OCI-LY7 (cell line): ENCODE measurements around the gene DDX11. TPM values are rescaled to one million over a fixed set of nuclear protein-coding genes. Genes with fewer than 3 reads are reported as not detected.
"Not testable (repeated sequence)": the region's sequence is repeated elsewhere in the genome, so short reads cannot be mapped to it uniquely, and the experiment has no call there.

Source experiments
- Bru-seq: library from RNA; stranded (reverse); fragments of 400-500 nt; gene quantifications from one replicate; lab custom pipeline; 2021; lab: Mats Ljungman, UMichigan
- BruChase-seq, 2 experiments: library from RNA; stranded (reverse); fragments of 400-500 nt; gene quantifications; one replicate each; lab custom pipeline; 2021; lab: Mats Ljungman, UMichigan
- BruUV-seq: library from RNA; stranded (reverse); fragments of 400-500 nt; replicated peaks from 2 replicates; lab custom pipeline; 2021; lab: Mats Ljungman, UMichigan
- CTCF ChIA-PET: fragments of 300-600 bp; sonication (Branson Sonifier 250); formaldehyde crosslinking; loops from one replicate; lab custom pipeline; 2022; ENCODE audit warnings: antibody characterized with exemption; ENCODE audit not compliant: unreplicated experiment; lab: Charles Lee
- POLR2A ChIA-PET: fragments of 300-600 bp; sonication (Branson Sonifier 250); formaldehyde crosslinking; loops from one replicate; lab custom pipeline; 2022; ENCODE audit warnings: antibody characterized with exemption; lab: Charles Lee
- DNase-seq: peaks from one replicate; pipeline ENCODE4 v3.0.0-alpha.2; 2015; ENCODE audit warnings: low spot score
- H2AFZ ChIP-seq: fragments of 200-600 bp; sonication (generic), shearing (Covaris generic); 2 replicates; pipeline ENCODE4 v1.6.1; 2014; ENCODE audit warnings: mild to moderate bottlenecking, antibody characterized with exemption, low read length, moderate library complexity
- H3K27ac ChIP-seq: fragments of 200-600 bp; sonication (generic); 2 replicates; pipeline ENCODE4 v1.5.1; 2014; ENCODE audit warnings: mixed run types, low read depth, mild to moderate bottlenecking, moderate library complexity, low read length, inconsistent platforms; ENCODE audit not compliant: poor library complexity, severe bottlenecking
- H3K36me3 ChIP-seq: fragments of 200-600 bp; sonication (generic); 2 replicates; pipeline ENCODE4 v1.6.1; 2014; ENCODE audit warnings: mild to moderate bottlenecking, antibody characterized with exemption, low read length, moderate library complexity, mixed read lengths; ENCODE audit not compliant: insufficient read depth
- H3K4me1 ChIP-seq: fragments of 200-600 bp; sonication (generic); 2 replicates; pipeline ENCODE4 v1.5.1; 2014; ENCODE audit warnings: mild to moderate bottlenecking, low read length; ENCODE audit not compliant: insufficient read depth, poor library complexity, severe bottlenecking
- H3K4me2 ChIP-seq: fragments of 200-600 bp; sonication (generic); 2 replicates; pipeline ENCODE4 v1.6.1; 2014; ENCODE audit warnings: mild to moderate bottlenecking, low read length
- H3K4me3 ChIP-seq: fragments of 200-600 bp; sonication (generic); 2 replicates; pipeline ENCODE4 v1.5.1; 2014; ENCODE audit warnings: mild to moderate bottlenecking, low read depth, low read length; ENCODE audit not compliant: poor library complexity, severe bottlenecking
- H3K79me2 ChIP-seq: fragments of 200-600 bp; sonication (generic); 2 replicates; pipeline ENCODE4 v1.6.1; 2016; ENCODE audit warnings: low read depth, mild to moderate bottlenecking, low read length, moderate library complexity, mixed read lengths; ENCODE audit not compliant: insufficient read depth
- H3K9me2 ChIP-seq: fragments of 200-600 bp; sonication (generic); 2 replicates; pipeline ENCODE4 v1.6.1; 2016; ENCODE audit warnings: mild to moderate bottlenecking, low read length, mixed read lengths; ENCODE audit not compliant: insufficient read depth
- H3K9me3 ChIP-seq: fragments of 200-600 bp; sonication (generic); 2 replicates; pipeline ENCODE4 v1.6.1; 2014; ENCODE audit warnings: mild to moderate bottlenecking, mixed run types, low read length, mixed read lengths
- H4K20me1 ChIP-seq: fragments of 200-600 bp; sonication (generic); 2 replicates; pipeline ENCODE4 v1.6.1; 2014; ENCODE audit warnings: mild to moderate bottlenecking, antibody characterized with exemption, low read length, moderate library complexity, mixed read lengths; ENCODE audit not compliant: insufficient read depth
- EZH2phosphoT487 ChIP-seq: fragments of 200-600 bp; sonication (generic); IDR thresholded peaks from 2 replicates; pipeline ENCODE4 v1.6.1; 2018; ENCODE audit warnings: low read depth, borderline replicate concordance, mild to moderate bottlenecking, mixed run types, antibody characterized with exemption, low read length, moderate library complexity, mixed read lengths
- intact Hi-C: fragments of 100-400 bp; cut with micrococcal nuclease; formaldehyde crosslinking; loops from one replicate; pipeline ENCODE4 v1.10.0; 2022; ENCODE audit not compliant: unreplicated experiment
- long read RNA-seq: library from polyadenylated mRNA; stranded (forward); transcript quantifications from one replicate; pipeline ENCODE4 v2.0.0, GENCODE V29; 2022
- total RNA-seq, 2 experiments: library from RNA; depleted of rRNA in 1 of 2; stranded (reverse); fragments of >200 nt in 1 of 2; shearing (Covaris generic) in 1 of 2; gene quantifications; 2 replicates each; pipeline ENCODE4 v1.2.3, GENCODE V29; 2014 to 2022
- TF ChIP-seq, protein P1 (sequence below): fragments of 200-600 bp; sonication (generic); conservative IDR thresholded peaks from 2 replicates; pipeline ENCODE4 v1.5.1; 2014; ENCODE audit warnings: mild to moderate bottlenecking, antibody characterized with exemption, low read length, moderate library complexity, mixed read lengths

Gene DDX11
- total RNA-seq (2014; rRNA removed; shearing (Covaris generic)) (170 and 189 TPM in 2 replicates), total RNA-seq (2022) (262 and 315 TPM in 2 replicates), Bru-seq, nascent RNA (percentile 85 among the genes with signal in this experiment), BruChase-seq, experiment 1, labeled RNA remaining after a 6-hour chase (percentile 83 among the genes with signal in this experiment), BruChase-seq, experiment 2, labeled RNA remaining after a 2-hour chase (percentile 86 among the genes with signal in this experiment)
- long read RNA-seq, transcript DDX11-223 (27 exons, 3,079 nt): major isoform, 41 of 227 reads
- long read RNA-seq, partial matches to known transcripts: 48 of 227 reads
- long read RNA-seq, other reads (novel, unspliced or antisense): 134 of 227 reads

GRCh38 chr12:31073527-31074332, at the start of gene DDX11:
Gene DDX11, plus strand, starts transcription at chr12:31073860. Its CDS starts 4,534 bp downstream, at chr12:31078394.
- BruUV-seq, H4K20me1 ChIP-seq, H3K9me3 ChIP-seq, H3K9me2 ChIP-seq: not testable (repeated sequence)
- Histone ChIP-seq H3K4me2 (peak within 1 kb of the TSS; percentile 99), H3K27ac (peak within 1 kb of the TSS; percentile 84), H3K79me2 (peaks cover 47% of the 10 kb centered on the region), H2AFZ (peak within 1 kb of the TSS; percentile 64; the same call in 1 of the 2 replicates), H3K4me3 (peak within 1 kb of the TSS; percentile 82), H3K36me3 (peaks cover 12% of the 10 kb centered on the region), H3K4me1 (peaks cover 19% of the 10 kb centered on the region)
- CTCF ChIA-PET: interaction anchor here (0.7 to 1.1 kb wide), 2 partner anchors 87 to 136 kb away, joined by 3 to 4 read pairs; no protein-coding TSS in a partner anchor
- POLR2A ChIA-PET: interaction anchor here (0.8 kb wide), 1 partner anchor 52 kb away, joined by 3 read pairs; no protein-coding TSS in a partner anchor
- peak; percentile 94 for DNase-seq
- intact Hi-C loops: loop anchor here (1.0 kb wide), 1 partner anchor 43 kb away; no protein-coding TSS in a partner anchor

DNA sequence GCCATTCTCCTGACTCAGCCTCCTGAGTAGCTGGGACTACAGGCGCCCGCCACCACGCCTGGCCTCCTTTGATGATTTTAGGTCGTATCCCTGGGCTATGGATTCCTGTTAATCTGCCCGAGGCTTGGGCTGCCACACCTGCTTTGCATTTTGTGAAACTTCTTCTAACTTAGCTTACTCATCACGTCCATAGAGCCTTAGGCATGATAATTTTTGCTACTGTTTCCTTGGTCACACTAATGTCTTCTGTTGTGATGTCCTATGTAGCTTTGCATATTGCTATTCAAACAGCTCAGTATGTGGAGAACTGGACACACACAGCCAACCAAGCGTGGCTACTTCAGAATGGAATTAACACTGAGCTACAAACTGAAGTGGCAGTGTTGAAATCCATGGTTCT, 47.5 kb upstream of the DDX11 start:
- H3K27ac ChIP-seq: peak overlapping the region; percentile 44
- H3K9me3 ChIP-seq: no peaks in the 10 kb centered on the region
- H3K4me2 ChIP-seq: peak overlapping the region; percentile 65
- no peak for TF ChIP-seq EZH2phosphoT487
- TF ChIP-seq, protein P1, sequence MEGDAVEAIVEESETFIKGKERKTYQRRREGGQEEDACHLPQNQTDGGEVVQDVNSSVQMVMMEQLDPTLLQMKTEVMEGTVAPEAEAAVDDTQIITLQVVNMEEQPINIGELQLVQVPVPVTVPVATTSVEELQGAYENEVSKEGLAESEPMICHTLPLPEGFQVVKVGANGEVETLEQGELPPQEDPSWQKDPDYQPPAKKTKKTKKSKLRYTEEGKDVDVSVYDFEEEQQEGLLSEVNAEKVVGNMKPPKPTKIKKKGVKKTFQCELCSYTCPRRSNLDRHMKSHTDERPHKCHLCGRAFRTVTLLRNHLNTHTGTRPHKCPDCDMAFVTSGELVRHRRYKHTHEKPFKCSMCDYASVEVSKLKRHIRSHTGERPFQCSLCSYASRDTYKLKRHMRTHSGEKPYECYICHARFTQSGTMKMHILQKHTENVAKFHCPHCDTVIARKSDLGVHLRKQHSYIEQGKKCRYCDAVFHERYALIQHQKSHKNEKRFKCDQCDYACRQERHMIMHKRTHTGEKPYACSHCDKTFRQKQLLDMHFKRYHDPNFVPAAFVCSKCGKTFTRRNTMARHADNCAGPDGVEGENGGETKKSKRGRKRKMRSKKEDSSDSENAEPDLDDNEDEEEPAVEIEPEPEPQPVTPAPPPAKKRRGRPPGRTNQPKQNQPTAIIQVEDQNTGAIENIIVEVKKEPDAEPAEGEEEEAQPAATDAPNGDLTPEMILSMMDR: no peak
- H4K20me1 ChIP-seq: no peaks in the 10 kb centered on the region
- CTCF ChIA-PET: no interaction called here
- H2AFZ ChIP-seq: peak overlapping the region; percentile 73; the same call in 1 of the 2 replicates
- no peaks in the 10 kb centered on the region for H3K79me2 ChIP-seq
- POLR2A ChIA-PET: interaction anchor here (1.1 to 1.2 kb wide), 2 partner anchors 9 to 10 kb away, joined by 3 read pairs; no protein-coding TSS in a partner anchor
- DNase-seq: peak; percentile 42
- intact Hi-C loops: no loop called here
- no TSS peak for BruUV-seq
- H3K9me2 ChIP-seq: no peaks in the 10 kb centered on the region
- peaks cover 96% of the 10 kb centered on the region for H3K4me1 ChIP-seq
- peak overlapping the region; percentile 27 for H3K4me3 ChIP-seq
- H3K36me3 ChIP-seq: no peaks in the 10 kb centered on the region; the same call in 1 of the 2 replicates

DNA sequence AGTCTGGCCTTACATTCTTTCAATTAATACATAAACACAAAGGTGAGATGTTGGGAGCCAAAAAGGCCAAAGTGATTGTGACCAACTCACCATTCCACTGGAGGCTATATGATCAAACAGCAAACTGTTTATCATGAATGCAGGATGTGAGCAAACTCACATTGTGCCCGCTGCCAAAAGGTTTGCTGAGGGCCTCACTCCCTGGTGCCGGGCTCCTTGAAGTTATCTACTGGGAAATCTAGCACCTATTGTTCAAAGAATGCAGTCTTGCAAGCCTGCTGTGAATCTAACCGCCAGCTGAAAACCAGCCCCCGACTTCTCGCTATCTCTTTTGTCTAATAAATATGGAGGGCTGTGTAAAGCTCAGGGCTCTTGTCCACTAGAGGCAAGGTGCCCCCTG, 46.7 kb upstream of the DDX11 start:
- CTCF ChIA-PET, H3K4me2 ChIP-seq, H3K9me3 ChIP-seq, H3K79me2 ChIP-seq, H4K20me1 ChIP-seq, H2AFZ ChIP-seq, H3K9me2 ChIP-seq, H3K4me3 ChIP-seq, DNase-seq, H3K36me3 ChIP-seq, BruUV-seq, intact Hi-C loops: not testable (repeated sequence)
- POLR2A ChIA-PET: interaction anchor here (0.6 to 1.2 kb wide), 3 partner anchors 9 to 654 kb away, joined by 3 to 4 read pairs (median 3); no protein-coding TSS in a partner anchor
- H3K4me1 ChIP-seq: peaks cover 96% of the 10 kb centered on the region
- peak overlapping the region; percentile 44 for H3K27ac ChIP-seq
